NT2/D1 (cell line): Measurements from ENCODE around the gene CABS1.

ENCODE experiments used
- DNase-seq: peaks from one replicate; pipeline ENCODE4 v3.0.0-alpha.2; 2011; ENCODE audit warnings: low read depth, low spot score
- H3K27me3 ChIP-seq: 2 replicates; pipeline ENCODE4 v1.6.0; 2011; ENCODE audit warnings: mild to moderate bottlenecking; ENCODE audit not compliant: insufficient read length, insufficient read depth
- H3K36me3 ChIP-seq: 2 replicates; pipeline ENCODE4 v1.6.1; 2011; ENCODE audit warnings: mild to moderate bottlenecking, low read length, mixed read lengths; ENCODE audit not compliant: insufficient read depth, insufficient read length
- H3K4me1 ChIP-seq: 2 replicates; pipeline ENCODE4 v1.5.1; 2011; ENCODE audit not compliant: insufficient read depth, insufficient read length
- H3K4me3 ChIP-seq: 2 replicates; pipeline ENCODE4 v1.5.1; 2011; ENCODE audit warnings: low read depth; ENCODE audit not compliant: insufficient read length
- H3K9ac ChIP-seq: 2 replicates; pipeline ENCODE4 v1.6.0; 2011; ENCODE audit warnings: low read depth; ENCODE audit not compliant: insufficient read length
- H3K9me3 ChIP-seq: 2 replicates; pipeline ENCODE4 v1.5.1; 2011; ENCODE audit warnings: mild to moderate bottlenecking, low read length; ENCODE audit not compliant: insufficient read depth
- SUZ12 ChIP-seq: IDR thresholded peaks from 2 replicates; pipeline ENCODE4 v1.6.1; 2011; ENCODE audit not compliant: insufficient read length, insufficient read depth; ENCODE audit errors: extremely low read depth
- YY1 ChIP-seq: IDR thresholded peaks from 2 replicates; pipeline ENCODE4 v1.6.1; 2011; ENCODE audit not compliant: insufficient read length, insufficient read depth
- ZNF274 ChIP-seq: IDR thresholded peaks from 2 replicates; pipeline ENCODE4 v1.6.1; 2011; ENCODE audit warnings: mild to moderate bottlenecking, low read depth, low read length

CABS1 gene

GRCh38 chr4:70303090-70303489, 31.7 kb upstream of the CABS1 start:
- Histone ChIP-seq H3K4me3 (no peak overlapping the region), H3K4me1 (no peaks in the 10 kb centered on the region), H3K27me3 (no peaks in the 10 kb centered on the region), H3K36me3 (no peaks in the 10 kb centered on the region), H3K9me3 (no peaks in the 10 kb centered on the region), H3K9ac (no peak overlapping the region)
- TF ChIP-seq SUZ12 = no peak
- no peak for TF ChIP-seq ZNF274
- no peak for TF ChIP-seq YY1
- no peak for DNase-seq

GRCh38 chr4:70305601-70306000, 29.2 kb upstream of the CABS1 start:
- no peak for DNase-seq
- H3K27me3 ChIP-seq = no peaks in the 10 kb centered on the region
- H3K9me3 ChIP-seq = no peaks in the 10 kb centered on the region
- TF ChIP-seq ZNF274 (no peak), YY1 (no peak), SUZ12 (no peak)
- H3K4me1 ChIP-seq = no peaks in the 10 kb centered on the region
- H3K4me3 ChIP-seq = no peak overlapping the region
- H3K9ac ChIP-seq = no peak overlapping the region
- no peaks in the 10 kb centered on the region for H3K36me3 ChIP-seq

GRCh38 chr4:70306076-70306475, 28.7 kb upstream of the CABS1 start:
- DNase-seq = no peak
- Histone ChIP-seq H3K36me3 (no peaks in the 10 kb centered on the region), H3K9ac (no peak overlapping the region), H3K9me3 (no peaks in the 10 kb centered on the region), H3K27me3 (no peaks in the 10 kb centered on the region), H3K4me3 (no peak overlapping the region), H3K4me1 (no peaks in the 10 kb centered on the region)
- TF ChIP-seq SUZ12 (no peak), ZNF274 (no peak), YY1 (no peak)

GRCh38 chr4:70313736-70314135, 21.0 kb upstream of the CABS1 start:
- H3K4me3 ChIP-seq = no peak overlapping the region
- no peak overlapping the region for H3K9ac ChIP-seq
- H3K27me3 ChIP-seq = no peaks in the 10 kb centered on the region
- no peaks in the 10 kb centered on the region for H3K4me1 ChIP-seq
- no peaks in the 10 kb centered on the region for H3K36me3 ChIP-seq
- no peaks in the 10 kb centered on the region for H3K9me3 ChIP-seq
- DNase-seq = peak; percentile 2
- no peak for TF ChIP-seq ZNF274
- no peak for TF ChIP-seq SUZ12
- no peak for TF ChIP-seq YY1

GRCh38 chr4:70315928-70316327, 18.9 kb upstream of the CABS1 start:
- no peak for DNase-seq
- Histone ChIP-seq H3K9ac (no peak overlapping the region), H3K4me1 (no peaks in the 10 kb centered on the region), H3K27me3 (no peaks in the 10 kb centered on the region), H3K4me3 (no peak overlapping the region), H3K9me3 (no peaks in the 10 kb centered on the region), H3K36me3 (no peaks in the 10 kb centered on the region)
- TF ChIP-seq ZNF274 = no peak
- no peak for TF ChIP-seq SUZ12
- no peak for TF ChIP-seq YY1

- no peaks in the 10 kb centered on the region for H3K4me1 ChIP-seq
- H3K27me3 ChIP-seq = no peaks in the 10 kb centered on the region
- TF ChIP-seq SUZ12 (no peak), YY1 (no peak), ZNF274 (no peak)
- H3K36me3 ChIP-seq = no peaks in the 10 kb centered on the region
- no peak overlapping the region for H3K9ac ChIP-seq
- DNase-seq = no peak
- no peak overlapping the region for H3K4me3 ChIP-seq
- no peaks in the 10 kb centered on the region for H3K9me3 ChIP-seq
Measured at GRCh38 chr4:70326052-70326451, 8.7 kb upstream of the CABS1 start.

GRCh38 chr4:70336043-70336442, 1.3 kb downstream of the CABS1 start:
- H3K27me3 ChIP-seq = no peaks in the 10 kb centered on the region
- no peak for TF ChIP-seq YY1
- H3K4me1 ChIP-seq = no peaks in the 10 kb centered on the region
- no peaks in the 10 kb centered on the region for H3K9me3 ChIP-seq
- H3K4me3 ChIP-seq = no peak overlapping the region
- H3K9ac ChIP-seq = no peak overlapping the region
- DNase-seq = no peak
- H3K36me3 ChIP-seq = no peaks in the 10 kb centered on the region

GRCh38 chr4:70337886-70338420, 3.2 kb downstream of the CABS1 start:
- DNase-seq = no peak
- TF ChIP-seq SUZ12 = no peak
- no peak overlapping the region for H3K4me3 ChIP-seq

More at GRCh38 chr4:70337886-70338420, 3.2 kb downstream of the CABS1 start:
- H3K36me3 ChIP-seq = no peaks in the 10 kb centered on the region
- no peaks in the 10 kb centered on the region for H3K9me3 ChIP-seq
- no peak overlapping the region for H3K9ac ChIP-seq
- no peaks in the 10 kb centered on the region for H3K27me3 ChIP-seq
- H3K4me1 ChIP-seq = no peaks in the 10 kb centered on the region
